Left hindlimb (tissue), 1 donor: ENCODE data around the gene CERS6.
"Not testable (repeated sequence)": the region's sequence is repeated elsewhere in the genome, so short reads cannot be mapped to it uniquely, and the experiment has no call there.

Source experiments
- DNase-seq: peaks from one replicate; pipeline ENCODE4 v3.0.0-alpha.2; 2018

The CERS6 gene

DNA sequence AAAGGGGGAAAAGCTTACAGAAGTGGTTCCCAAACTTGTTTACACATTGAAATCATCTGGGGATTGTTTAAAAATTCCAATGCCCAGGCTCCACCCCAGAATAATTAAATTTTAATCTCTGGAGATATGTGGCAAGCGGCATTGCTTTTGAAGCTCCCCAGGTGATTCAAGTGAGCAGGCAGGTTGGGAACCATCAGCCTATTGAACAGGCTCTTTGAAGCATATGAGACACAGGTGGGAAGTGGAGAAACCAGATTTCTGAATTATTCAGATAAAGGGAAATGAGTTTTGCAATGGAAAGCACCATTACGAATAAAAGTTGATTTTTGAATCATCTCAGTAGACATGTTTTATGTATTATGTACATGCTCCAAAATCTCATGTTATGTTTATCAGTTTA, 288.8 kb downstream of the CERS6 start:
- DNase-seq, result no peak

DNA sequence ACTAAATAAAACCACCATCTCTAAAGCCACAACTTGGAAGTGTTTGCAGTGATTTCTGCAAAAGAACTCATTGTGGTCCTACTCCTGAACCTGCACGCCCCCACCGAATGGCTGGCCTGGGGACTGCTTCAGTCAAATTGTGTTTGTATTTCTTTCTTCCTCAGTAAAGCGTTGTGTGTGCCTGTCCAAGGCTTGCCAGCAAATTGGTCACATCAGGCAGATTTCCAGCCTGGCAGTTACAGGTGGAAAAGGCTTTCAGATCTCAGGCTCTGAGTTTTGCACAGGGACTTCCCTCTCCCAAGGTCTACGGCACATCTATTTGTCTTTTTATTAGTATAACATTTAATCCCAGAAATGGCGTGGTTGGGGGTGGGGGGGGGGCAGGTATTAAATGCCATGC, 292.4 kb downstream of the CERS6 start:
- DNase-seq, result no peak

DNA sequence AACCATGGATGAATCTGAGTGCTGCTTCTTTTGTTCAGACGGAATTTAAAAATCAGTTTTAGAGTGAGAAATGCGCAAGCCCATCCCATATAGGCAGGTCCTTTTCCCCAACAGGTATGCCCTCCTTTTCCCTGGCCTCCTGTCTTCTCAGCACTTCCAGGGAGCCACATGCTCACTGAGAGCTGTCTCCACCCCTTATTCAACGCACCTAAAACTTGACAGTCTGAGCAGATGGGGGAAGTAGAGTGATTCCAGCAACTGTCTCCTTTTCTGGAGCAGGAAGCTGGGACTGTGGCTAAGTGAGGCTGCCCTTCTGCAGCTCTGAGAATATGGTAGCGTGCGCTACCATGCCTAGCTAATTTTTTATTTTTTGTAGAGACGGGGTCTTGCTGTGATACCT, 293.2 kb downstream of the CERS6 start:
- DNase-seq, result no peak

DNA sequence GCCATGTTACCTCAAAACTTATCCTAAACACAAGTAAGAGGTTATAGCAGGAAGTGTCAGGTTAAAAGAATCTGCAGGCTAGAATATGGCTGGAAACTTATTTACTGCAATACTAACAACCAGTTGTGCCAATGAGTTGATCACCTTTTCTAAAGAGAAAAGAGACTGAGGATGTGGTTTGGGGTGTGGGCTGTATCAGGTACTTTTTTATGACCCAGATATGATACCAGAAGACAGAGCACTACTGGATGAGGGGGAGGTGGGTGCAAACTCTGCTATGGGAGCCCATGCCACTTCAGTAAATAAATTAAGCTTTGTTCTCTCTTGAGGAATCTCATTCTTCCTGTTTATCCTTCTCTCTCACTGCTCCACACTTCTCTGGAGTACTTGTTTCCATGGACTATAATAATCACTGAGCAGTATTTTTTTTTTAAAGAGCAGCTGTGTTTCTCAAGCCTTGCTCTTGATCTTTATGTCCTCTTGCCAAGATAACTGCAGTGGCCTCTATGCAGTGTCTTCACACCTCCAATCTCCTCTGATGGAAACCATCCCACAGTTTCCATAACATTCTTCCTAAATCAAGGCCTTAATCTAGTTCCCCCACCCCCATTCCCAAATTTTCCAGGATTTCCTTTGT, 295.1 kb downstream of the CERS6 start:
- DNase-seq, result no peak

DNA sequence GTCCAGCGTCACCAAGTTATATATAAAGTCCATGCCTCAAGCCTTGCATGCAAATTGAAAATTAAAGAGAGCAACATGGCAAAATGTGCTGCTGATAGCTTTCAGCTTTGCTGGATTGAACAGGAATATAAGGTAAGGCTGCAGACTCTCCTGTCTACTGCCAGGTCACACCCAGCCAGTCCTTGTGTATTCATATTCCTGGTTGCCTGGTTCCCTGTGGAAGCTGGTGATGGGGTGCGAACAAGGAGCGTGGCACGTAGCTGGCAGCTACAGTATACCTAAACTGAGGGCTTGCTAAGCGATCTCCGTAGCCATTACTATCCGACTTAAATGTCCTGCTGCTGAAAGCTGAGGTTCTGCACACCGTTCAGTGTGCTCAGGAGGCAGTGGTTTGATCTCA, 296.3 kb downstream of the CERS6 start:
- DNase-seq, result no peak

DNA sequence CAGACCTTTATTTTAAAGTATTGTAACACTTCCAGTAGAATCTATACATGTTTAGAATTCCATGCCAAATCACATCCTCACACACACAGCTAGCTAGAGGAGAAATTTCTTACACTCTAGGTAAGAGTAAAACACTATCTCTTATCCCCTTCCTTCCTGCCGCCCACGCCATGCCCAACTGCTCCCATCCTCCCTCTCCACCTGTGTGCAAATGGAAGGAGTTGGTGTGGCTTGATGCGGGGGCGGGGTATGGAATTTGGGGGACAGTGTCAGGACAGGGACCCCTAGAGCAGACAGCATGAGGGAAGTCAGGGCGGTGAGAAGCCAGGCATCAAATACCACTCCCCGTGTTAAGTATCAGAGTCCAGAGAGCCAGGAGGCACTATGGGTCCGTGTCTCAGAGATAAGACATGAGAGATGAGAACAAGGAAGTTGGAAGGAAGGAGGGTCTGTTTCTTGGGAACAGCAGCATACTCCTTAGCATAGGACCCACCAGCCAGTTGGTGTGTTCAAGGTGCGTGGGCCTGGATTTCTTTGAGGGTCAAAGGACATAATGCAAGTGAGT, 297.8 kb downstream of the CERS6 start:
- DNase-seq, result no peak

DNA sequence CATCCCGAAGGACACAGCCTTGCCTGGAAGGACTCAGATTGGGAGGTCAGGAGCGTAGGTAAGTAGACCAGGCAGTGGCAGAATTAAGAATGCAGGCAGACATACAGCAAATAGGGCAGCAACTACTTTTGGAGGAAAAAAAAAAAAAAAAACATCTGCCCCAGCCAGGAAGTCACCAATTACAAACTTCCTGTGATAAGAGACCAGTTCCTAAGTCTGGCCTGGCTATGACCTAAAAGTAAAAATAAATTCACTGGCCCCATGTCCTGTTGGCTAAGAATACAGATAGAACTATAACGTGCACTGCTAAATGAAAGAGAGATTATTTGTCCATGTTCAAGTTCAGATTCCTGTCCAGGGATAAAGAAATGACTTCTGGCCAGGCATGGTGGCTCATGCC, 301.2 kb downstream of the CERS6 start:
- DNase-seq, result no peak

DNA sequence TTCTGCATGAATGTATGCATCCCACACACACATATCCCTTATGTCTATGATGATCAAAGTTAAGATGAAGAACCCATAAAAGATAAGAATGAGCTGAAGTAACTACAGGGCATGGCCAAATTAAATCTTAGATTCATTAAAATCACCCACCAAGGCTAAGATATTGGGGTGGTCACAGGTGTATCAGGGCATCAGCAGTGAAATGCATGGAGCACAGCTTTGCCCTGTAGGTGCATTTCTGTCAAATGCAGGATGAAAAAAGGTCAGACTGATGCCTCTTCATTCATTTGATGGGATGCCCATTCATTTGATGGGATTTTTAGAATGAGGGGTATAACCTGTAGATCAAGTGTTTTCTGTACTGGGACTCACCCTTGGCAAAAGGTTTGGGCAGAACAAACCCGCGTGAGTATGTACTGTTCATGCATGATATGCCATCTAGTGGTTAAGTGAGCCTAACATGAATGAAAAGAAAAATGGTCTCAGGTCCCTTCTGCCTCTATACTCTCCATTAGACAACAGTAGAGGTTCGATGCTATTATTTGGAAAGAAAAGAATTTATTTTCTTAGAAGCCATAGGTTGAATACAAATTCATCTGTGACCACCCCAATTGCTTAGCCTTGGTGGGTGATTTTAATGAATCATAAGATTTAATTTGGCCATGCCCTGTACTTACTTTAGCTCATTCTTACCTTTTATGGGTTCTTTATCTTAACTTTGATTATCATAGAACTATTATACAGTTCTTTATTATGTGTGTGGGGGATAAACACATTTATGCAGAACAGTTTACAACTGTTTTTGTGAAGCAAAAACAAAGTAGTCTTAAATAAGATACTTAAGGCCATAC, 303.1 kb downstream of the CERS6 start:
- no peak for DNase-seq

DNA sequence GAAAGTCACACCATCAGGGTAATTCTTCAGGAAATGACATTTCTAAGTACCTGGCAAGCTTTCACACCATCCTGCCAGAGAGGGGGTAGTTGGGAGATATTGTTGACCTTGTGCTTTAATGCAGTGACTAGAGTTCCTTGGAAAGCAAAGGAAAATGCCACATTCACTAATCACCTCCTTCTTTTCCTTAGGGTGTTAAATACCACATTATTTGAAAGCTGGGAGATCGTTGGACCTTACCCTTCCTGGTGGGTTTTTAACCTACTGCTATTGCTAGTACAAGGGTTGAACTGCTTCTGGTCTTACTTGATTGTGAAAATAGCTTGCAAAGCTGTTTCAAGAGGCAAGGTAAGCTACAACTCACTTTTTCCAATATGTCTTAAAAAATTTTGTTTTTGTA, 309.3 kb downstream of the CERS6 start:
- DNase-seq, result no peak

DNA sequence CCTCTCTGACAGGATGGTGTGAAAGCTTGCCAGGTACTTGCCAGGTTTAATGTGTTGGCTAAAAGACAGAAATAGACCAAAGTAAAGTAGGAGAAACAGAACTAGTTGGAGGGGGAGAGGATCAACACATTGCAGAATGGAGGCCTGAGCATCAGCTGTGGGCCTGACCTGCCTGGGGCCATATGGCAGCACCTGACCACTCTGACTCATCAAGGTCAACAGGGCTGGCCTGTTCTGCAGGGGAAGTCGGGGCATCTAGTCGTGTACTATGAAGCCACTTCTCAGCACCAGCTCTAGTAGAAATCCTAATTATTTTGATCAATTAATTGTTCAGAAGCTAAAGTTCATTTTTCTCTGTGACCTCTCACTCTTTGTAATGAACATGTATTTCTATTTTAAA, 310.5 kb downstream of the CERS6 start:
- DNase-seq, result no peak

DNA sequence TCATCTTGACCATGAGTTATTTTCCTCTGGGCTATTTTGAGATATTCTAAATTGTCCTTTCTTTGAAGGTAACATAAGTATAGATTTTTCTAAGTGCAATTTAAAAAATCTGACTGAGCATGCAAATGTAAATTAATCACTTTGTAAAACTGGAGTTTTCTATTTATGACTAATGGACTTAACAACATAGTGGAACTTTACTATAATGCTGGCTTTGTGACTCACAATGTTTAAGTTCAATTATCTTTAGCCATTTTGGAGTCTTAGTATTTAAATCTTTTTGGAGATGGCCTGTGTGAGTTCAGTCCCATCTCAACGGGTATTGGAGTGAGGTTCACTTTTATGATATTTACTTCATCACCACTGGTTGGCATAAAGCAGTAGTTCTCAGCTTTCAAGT, 311.2 kb downstream of the CERS6 start:
- DNase-seq, result no peak

DNA sequence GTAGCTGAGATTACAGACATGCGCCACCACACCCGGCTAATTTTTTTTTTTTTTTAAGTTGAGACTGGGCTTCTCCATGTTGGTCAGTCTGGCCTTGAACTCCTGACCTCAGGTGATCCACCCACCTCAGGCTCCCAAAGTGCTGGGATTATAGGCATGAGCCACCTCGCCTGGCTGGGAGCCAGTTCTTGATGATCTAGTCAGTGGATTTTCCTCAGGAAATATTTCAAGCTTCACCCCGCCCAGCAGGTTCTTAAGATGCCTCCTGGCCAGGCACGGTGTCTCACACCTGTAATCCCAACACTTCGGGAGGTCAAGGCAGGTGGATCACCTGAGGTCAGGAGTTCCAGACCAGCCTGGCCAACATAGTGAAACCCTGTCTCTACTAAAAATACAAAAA, 312.3 kb downstream of the CERS6 start:
- not testable (repeated sequence) for DNase-seq

DNA sequence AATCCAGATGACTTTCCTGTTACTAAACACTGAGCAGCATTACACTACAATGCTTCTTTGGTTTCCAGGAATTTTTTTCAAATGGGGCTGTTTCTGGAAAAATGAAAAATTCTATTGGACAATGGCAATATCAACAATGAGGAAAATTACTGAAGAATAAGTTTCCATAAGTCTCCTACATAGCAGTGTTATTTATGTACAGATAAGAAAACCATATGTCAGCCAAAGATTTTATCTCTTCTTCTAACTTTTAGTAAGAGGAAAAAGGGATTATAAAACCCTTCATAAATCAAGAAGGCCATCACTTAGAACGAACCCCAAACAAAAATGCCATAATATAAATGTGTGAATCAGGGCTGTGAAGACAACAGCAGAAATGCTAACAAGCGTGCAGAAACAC, 314.7 kb downstream of the CERS6 start:
- no peak for DNase-seq

DNA sequence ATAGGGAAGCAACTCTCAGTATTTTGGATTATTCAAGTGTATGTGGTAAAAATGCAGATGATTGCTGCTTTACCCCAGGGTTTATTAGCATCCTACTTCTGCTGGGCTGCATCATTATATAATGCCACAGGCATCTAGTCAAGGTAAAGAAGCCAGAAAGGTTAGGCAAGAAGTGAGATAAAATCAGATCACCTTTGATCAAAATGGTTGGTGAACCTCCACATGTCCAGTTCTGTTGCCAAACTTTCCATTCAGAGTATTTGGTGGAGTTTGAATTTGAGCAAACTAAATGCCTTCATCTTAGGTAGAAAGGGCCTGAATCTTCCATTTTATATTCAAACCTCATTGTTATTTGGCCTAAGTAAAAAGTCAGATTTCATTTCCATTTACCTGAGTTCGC, 316.6 kb downstream of the CERS6 start:
- DNase-seq, result no peak

DNA sequence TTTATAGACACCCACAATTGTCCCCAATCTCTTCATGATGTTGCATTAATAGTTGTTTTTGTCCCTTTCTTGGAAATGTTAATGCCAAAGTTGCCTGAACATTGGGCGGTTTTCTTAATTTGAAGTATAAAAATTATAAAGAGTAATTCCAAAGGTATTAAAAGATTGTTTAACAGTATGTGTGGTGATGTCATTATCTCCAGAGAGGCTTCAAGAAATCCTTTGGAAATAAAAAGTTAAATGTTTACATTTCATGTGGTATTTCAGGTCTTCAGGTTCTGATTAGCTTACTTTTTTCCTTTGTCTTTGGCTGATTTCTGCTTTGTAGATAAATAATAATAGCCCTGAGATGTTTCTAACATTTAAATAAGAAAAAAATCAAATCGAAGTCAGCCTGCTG, 317.1 kb downstream of the CERS6 start:
- no peak for DNase-seq

DNA sequence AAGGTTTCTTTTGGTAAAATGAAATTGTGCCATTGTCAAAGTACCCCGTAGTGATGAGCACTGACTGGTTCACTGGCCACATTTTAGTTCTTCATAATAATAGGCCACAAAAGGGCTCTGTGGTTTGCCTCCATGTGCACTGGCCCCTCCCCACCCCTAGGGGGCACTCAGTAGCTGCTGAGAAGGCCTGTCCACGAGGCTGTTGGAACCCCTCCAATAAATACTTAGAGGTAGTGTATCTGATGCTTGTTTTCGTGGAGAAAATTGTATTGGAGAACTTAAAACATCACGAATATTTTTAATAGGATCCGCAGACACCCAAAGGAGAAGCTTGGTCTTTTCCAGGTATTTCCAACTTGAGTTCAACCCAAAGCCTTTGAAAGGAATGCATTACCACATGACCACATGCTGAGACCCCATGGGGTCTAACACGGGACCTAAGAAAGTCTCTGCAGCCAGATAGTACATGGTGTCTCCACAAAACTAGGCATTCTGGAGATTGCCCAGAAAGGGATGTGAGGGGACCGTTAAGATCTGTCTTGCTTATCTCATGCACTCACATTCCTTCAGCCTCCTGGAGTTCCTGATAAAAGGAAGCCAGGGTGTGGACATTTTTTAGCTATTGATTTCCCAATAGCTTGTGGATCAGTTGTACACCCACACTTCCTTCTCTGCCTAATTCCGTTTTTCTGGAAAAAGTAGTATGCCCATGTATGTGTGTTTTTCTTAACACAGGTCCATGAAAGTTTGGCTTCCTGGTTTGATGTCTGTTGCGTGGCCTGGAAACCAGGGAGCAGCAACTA, 317.8 kb downstream of the CERS6 start:
- DNase-seq, result no peak

DNA sequence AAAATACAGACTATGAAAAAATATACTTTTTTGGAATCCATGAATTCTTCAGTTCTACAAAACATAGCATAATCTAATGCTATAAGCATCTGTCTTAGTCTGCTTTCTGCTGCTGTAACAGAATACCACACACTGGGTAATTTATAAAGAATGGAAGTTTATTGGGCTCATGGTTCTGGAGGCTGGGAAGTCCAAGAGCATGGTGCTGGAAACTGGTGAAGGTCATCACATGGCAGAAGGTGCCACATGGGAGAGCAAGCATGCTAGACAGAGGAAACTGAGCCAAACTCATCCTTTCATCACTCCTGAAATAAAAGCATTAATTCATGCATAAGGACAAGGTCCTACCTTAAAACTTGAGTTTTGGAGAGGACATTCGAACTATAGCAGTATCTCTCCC, 319.8 kb downstream of the CERS6 start:
- DNase-seq, result no peak

DNA sequence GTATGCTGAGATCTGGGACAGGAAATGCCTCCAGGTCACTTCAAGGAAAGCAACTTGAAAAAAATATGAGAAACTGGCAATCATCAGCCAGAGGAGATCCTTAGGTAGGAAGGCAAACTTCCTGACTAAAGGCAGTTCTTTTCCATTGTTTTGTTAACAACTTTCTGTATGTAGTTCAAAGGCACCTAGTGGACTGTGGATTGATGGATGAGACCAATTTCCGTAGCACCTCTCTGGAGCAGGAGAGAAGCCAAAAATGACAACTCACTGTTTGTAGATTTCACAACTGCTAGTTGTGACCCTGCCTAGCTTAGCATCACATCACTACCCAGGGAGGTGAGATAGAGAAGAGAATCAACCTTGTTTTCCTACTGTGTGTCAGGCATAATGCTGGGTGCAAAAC, 324.6 kb downstream of the CERS6 start:
- DNase-seq, result no peak

DNA sequence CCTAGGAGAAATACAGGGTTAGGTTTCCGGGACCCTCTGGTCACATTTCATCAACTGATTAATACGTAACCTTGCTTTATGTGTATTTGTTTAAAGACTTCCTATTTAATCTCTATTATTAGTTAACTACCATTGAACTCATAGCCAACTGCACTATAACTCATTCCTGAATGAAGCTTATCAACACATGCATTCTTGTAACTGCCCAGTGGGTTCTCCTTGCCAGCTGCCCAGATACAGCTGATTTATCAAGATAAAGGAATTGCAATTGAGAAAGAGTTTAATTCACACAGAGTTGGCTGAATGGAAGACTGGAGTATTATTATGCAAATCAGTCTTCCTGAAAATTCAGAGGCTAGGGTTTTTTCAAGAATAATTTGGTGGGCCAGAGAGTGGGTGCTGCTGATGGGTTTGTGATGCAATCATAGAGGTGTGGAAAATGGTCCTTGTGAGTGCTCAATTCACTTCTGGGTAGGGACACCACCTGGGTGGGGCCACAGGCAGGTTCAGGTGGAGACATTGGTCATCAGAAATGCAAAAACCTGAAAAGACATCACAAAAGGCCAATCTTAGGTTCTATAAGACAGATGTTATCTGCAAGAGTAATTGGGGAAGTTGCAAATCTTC, 325.2 kb downstream of the CERS6 start:
- no peak for DNase-seq

DNA sequence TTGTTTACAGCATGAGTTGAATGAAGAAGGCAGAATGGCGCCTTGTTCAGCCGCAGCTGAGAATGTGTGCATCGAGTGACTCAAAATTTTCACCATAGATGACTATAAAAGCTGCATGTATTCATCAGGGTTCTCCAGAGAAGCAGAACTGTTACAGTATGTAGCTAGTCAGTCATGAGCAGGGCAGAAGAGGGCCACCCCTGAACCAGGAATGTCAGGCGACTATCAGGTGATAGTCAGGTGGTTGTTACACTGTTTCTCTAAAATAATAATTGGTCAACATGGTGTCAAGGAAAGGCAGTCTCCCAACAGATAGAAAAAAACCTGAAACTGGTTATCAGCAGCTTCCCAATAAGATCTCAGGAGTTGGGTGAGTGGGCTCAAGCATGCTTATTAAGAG, 326.2 kb downstream of the CERS6 start:
- no peak for DNase-seq

DNA sequence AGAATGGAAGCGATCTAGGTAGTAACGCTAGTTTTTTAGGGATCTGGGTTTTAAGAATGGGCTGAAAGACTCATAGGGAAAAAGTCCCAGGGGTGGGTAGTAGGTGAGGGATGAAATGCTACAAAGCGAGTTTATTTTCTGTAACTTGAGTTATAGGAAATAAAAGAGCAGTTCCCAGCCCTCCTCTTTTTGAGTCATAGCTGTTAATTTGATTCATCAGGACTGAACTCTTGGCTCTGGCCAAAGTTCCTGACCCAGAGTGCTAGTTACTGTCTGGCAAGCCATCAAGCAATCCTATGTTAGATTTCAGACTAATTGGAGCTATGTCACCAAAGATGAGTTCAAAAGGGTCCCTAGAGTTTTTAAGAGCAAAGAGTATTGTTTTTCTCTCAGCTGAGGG, 328.9 kb downstream of the CERS6 start:
- DNase-seq, result no peak

DNA sequence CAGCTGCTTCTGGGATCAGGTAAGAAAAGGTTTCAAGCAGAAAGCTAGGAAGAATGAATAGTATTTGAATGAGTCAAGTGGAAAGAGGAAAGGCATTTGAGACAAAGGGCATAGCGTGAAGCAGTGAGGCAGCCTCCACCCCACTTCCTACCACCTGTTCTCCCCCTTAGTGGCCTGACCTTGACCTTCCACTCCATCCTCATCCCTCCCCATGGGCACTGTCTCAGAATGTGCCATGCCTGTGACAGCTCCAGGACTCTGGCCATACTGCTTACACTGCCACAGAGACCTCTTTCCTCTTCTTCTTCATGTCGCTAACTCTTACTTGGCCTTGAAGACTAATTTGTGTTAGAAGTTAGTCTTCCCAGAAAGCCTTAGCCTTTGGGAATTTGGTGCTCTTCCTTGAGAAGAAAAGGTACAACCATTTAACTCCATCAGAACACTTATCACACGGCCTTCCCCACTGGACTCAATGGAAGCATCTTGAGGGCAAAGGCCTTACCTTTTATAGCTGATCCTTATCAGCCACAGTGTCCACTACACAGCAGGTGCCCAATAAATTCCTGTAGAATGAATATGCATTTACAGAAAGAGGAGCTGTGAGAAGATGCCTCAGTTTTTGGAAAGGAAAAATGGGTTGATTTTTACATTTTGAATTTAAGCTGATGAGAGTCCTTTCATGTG, 331.2 kb downstream of the CERS6 start:
- DNase-seq, result no peak
